Measurements from ENCODE around the gene SUSD2.
"Not testable (repeated sequence)": the region's sequence is repeated elsewhere in the genome, so short reads cannot be mapped to it uniquely, and the experiment has no call there.

The SUSD2 gene, protein sequence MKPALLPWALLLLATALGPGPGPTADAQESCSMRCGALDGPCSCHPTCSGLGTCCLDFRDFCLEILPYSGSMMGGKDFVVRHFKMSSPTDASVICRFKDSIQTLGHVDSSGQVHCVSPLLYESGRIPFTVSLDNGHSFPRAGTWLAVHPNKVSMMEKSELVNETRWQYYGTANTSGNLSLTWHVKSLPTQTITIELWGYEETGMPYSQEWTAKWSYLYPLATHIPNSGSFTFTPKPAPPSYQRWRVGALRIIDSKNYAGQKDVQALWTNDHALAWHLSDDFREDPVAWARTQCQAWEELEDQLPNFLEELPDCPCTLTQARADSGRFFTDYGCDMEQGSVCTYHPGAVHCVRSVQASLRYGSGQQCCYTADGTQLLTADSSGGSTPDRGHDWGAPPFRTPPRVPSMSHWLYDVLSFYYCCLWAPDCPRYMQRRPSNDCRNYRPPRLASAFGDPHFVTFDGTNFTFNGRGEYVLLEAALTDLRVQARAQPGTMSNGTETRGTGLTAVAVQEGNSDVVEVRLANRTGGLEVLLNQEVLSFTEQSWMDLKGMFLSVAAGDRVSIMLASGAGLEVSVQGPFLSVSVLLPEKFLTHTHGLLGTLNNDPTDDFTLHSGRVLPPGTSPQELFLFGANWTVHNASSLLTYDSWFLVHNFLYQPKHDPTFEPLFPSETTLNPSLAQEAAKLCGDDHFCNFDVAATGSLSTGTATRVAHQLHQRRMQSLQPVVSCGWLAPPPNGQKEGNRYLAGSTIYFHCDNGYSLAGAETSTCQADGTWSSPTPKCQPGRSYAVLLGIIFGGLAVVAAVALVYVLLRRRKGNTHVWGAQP

DNA sequence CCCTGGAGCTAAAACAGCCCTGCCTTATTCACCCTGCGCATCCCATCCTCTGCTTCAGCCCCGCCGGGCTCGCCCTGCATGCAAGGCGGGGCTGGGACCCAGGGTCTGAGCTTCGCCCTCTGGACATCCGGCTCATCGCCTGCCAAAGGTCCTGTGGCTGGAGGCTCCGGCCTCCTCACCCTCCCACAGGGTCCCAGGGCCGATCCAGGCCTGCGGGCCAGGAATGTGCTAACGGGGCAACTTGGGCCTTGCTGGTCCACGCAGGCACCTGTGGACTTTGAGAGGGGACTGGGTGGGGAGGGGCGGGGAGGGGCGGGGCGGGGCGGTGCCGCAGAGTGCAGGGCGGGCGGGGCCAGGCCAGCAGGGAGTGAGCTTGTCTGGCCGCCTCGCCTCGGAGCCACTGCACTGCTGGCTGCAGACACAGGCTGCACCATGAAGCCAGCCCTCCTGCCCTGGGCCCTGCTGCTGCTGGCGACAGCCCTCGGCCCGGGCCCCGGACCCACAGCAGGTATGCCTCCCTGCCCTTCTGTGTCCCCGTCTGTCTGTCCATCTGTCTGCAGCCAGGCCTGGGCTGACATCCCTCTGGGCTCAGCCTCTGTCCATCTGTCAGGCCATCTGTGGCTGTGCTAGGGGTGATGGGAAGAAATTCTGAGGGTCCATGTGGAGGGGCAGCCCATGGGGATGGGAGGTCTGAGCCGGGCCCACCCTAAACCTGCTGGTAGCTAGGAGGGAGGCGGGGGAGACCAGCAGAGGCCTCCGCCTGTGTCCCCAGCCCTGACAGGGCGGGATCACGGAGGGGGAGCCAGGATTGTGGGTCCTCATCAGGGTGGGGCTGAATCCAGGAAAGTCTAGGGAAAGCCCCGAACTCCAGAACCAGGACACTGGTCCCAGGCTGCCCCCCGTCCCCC, at the start of gene SUSD2:
TSS of gene SUSD2 (plus strand) at position 400 of the 908 bp plus-strand sequence. CDS start at position 433, 33 bp downstream.
- DNase-seq (ENCODE audit: insufficient read length, low spot score) = no peak
- FAIRE-seq = no peak

DNA sequence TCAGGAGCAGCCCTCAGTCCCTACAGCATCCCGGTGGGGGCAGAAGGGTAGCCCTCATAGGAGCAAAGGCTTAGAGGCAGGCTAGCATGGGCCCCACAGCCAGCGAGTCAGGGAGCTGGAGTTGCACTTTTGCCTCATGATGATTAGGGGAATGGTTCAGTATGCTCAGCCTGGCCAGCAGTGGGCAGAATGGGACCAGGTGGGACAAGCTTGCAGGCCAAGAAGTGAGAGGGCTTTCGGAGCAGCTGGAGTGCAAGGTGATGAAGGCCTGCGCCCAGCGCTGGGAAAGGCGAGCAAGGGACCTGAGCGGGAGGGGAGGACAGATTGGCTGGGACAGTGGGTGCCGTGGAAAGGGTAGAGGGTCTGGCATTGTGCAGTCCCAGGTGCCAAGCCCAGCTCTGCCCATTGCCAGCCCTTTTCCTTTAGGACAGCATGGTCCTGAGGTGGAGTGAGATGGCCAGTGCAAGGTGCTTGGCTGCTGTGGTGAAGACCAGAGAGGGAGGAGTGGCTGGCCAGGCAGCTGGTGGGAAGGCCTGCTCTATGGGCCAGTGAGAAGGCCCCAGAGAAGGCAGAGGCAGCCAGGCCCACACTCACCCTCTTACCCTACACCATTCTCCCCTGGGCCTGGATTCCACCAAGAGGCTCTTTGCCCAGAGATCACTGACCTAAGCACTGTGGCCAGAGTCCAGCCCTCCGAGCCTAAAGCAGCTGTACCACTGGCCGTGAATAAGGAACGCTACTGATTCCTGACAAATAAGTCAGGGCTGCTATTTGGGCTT, 47.9 kb upstream of the SUSD2 start:
- TF ChIP-seq, protein P1, sequence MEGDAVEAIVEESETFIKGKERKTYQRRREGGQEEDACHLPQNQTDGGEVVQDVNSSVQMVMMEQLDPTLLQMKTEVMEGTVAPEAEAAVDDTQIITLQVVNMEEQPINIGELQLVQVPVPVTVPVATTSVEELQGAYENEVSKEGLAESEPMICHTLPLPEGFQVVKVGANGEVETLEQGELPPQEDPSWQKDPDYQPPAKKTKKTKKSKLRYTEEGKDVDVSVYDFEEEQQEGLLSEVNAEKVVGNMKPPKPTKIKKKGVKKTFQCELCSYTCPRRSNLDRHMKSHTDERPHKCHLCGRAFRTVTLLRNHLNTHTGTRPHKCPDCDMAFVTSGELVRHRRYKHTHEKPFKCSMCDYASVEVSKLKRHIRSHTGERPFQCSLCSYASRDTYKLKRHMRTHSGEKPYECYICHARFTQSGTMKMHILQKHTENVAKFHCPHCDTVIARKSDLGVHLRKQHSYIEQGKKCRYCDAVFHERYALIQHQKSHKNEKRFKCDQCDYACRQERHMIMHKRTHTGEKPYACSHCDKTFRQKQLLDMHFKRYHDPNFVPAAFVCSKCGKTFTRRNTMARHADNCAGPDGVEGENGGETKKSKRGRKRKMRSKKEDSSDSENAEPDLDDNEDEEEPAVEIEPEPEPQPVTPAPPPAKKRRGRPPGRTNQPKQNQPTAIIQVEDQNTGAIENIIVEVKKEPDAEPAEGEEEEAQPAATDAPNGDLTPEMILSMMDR (IDR thresholded peaks at IDR 0.05; ENCODE audit: insufficient read depth, missing control alignments) = no peak
- FAIRE-seq = no peak

More for the DNA sequence above, at the start of gene SUSD2:
- TF ChIP-seq, protein P1 (IDR thresholded peaks at IDR 0.05; ENCODE audit: insufficient read depth, missing control alignments) = no peak

DNA sequence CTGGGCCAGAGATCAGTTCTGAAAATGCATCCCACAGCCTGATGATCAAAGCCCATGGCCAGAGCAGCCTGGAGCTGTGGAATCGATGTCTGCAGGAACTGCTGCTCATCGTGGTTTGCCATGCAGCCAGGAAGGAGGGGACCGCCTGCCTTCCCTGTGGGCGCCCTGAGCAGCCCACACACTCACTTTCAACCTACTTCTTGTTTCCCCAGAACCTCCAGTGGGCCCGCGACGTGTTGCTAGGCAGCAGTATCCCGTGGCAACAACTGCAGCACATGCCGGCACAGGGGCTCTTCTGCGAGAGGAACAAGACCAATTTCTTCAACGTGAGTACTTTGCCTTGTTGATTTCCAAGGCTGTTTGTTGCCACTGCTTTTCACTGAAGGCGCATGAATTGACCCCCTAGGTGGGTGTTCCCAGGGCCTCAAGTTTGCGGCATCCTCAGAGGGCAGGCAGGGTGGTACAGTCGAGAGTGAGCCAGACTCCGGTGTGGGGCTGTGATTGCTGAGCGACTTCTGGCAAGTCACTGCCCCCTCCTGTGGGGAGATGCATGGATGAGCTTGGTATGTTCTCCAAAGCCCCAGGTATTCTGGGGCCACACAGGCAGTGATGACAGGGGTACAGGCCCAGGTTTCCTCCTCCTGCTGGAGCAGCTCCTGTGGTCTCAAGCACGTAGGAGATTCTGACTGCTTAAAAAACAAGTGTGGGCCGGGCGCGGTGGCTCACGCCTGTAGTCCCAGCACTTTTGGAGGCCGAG, 47.0 kb upstream of the SUSD2 start:
- DNase-seq (ENCODE audit: insufficient read length, low spot score) = no peak
- no peak for FAIRE-seq
- TF ChIP-seq, protein P1 (IDR thresholded peaks at IDR 0.05; ENCODE audit: insufficient read depth, missing control alignments) = no peak

More for the DNA sequence above, 47.9 kb upstream of the SUSD2 start:
- DNase-seq (ENCODE audit: insufficient read length, low spot score) = no peak

DNA sequence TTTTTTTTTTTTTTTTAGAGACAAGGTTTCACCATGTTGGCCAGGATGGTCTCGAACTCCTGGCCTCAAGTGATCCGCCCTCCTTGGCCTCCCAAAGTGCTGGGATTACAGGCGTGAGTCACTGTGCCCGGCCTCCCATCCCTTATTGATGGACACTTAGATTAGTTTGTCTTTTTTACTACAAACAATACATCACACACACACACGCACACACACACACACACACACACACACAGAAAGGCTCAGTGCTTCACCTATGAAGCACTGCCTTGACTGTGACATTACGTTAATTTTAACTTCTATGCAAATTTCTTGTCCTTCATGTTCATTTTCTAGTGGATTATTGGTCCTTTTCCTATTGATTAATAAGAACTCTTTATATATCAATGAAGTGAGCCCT, 44.8 kb upstream of the SUSD2 start:
- FAIRE-seq; DNase-seq (ENCODE audit: insufficient read length, low spot score): not testable (repeated sequence)

- no peak for DNase-seq (ENCODE audit: insufficient read length, low spot score)
- TF ChIP-seq, protein P1 (IDR thresholded peaks at IDR 0.05; ENCODE audit: insufficient read depth, missing control alignments) = no peak
- FAIRE-seq = no peak
These were observed 43.7 kb upstream of the SUSD2 start for GRCh38 chr22:24137595-24137994.

GRCh38 chr22:24138649-24139420, 42.5 kb upstream of the SUSD2 start:
- DNase-seq (ENCODE audit: insufficient read length, low spot score) (no peak), FAIRE-seq (no peak)
- TF ChIP-seq, protein P1 (IDR thresholded peaks at IDR 0.05; ENCODE audit: insufficient read depth, missing control alignments) = no peak
